B cell (primary cell): ENCODE data around the gene DYRK1A. TPM values are rescaled to one million over a fixed set of nuclear protein-coding genes. Genes with fewer than 3 reads are reported as not detected.

Experiments
- ATAC-seq: fragments of 200-7000 bp; cut with Tn5 transposase; one replicate; pipeline ENCODE4 v1.10.0; 2021; ENCODE audit warnings: low read depth, mild to moderate bottlenecking, moderate number of reproducible peaks, moderate library complexity
- CTCF ChIA-PET: fragments of 350-600 bp; sonication (Branson Sonifier 250); formaldehyde crosslinking; loops from one replicate; lab custom pipeline; 2021; ENCODE audit warnings: antibody characterized with exemption, inconsistent platforms; lab: Charles Lee
- POLR2A ChIA-PET: fragments of 350-600 bp; sonication (Branson Sonifier 250); formaldehyde crosslinking; loops from one replicate; lab custom pipeline; 2021; ENCODE audit warnings: antibody characterized with exemption; lab: Charles Lee
- DNase-seq: peaks from one replicate; pipeline ENCODE4 v3.0.0; 2013
- H2AFZ ChIP-seq: 2 replicates; pipeline ENCODE4 v1.6.1; 2012; ENCODE audit warnings: mild to moderate bottlenecking, low read depth, low read length; ENCODE audit not compliant: insufficient read depth, poor library complexity, severe bottlenecking
- H3K27ac ChIP-seq, 2 donors: 1 replicate in 1 of 2; 2 replicates in 1 of 2; pipeline ENCODE4 v1.5.1; 2012 to 2013; ENCODE audit warnings: low read length in 2 of 2, mild to moderate bottlenecking in 2 of 2, moderate library complexity in 1 of 2
- H3K27me3 ChIP-seq, 4 experiments: fragments of 200-600 bp in 1 of 4; sonication (generic) in 1 of 4; replicated peaks in 1 of 4; 1 replicate in 2 of 4; 2 replicates in 2 of 4; pipeline versions ENCODE4 v1.6.1 to v1.7.0; 2013 to 2016; ENCODE audit warnings: low read length in 3 of 4, mild to moderate bottlenecking in 2 of 4, mixed read lengths in 1 of 4, moderate library complexity in 1 of 4; ENCODE audit not compliant: insufficient read depth in 4 of 4, control insufficient read depth in 3 of 4; ENCODE audit errors: control extremely low read depth in 1 of 4
- H3K36me3 ChIP-seq, 2 experiments: replicated peaks in 1 of 2; 1 replicate in 1 of 2; 2 replicates in 1 of 2; pipeline versions ENCODE4 v1.6.1 to v1.7.1; 2013; ENCODE audit warnings: low read length in 1 of 2; ENCODE audit not compliant: insufficient read depth in 2 of 2, control insufficient read depth in 1 of 2; ENCODE audit errors: control extremely low read depth in 1 of 2, extremely low read depth in 1 of 2
- H3K4me1 ChIP-seq, 2 donors: fragments of 200-600 bp in 1 of 2; sonication (generic) in 1 of 2; 1 replicate in 1 of 2; 2 replicates in 1 of 2; pipeline versions ENCODE4 v1.5.1 to v1.6.1; 2013 to 2017; ENCODE audit warnings: low read length in 2 of 2; ENCODE audit not compliant: control insufficient read depth in 2 of 2, insufficient read depth in 2 of 2
- H3K4me2 ChIP-seq: replicated peaks from 2 replicates; pipeline ENCODE3; 2012; ENCODE audit warnings: mild to moderate bottlenecking, low read depth, low read length; ENCODE audit not compliant: poor library complexity, severe bottlenecking
- H3K4me3 ChIP-seq, 5 experiments: fragments of 200-600 bp in 1 of 5; sonication (generic) in 1 of 5; 1 replicate in 3 of 5; 2 replicates in 2 of 5; pipeline versions ENCODE4 v1.5.1 to v1.7.0; 2011 to 2016; ENCODE audit warnings: low read length in 4 of 5, mild to moderate bottlenecking in 4 of 5, low read depth in 2 of 5, control low read depth in 1 of 5, moderate library complexity in 1 of 5; ENCODE audit not compliant: insufficient read depth in 1 of 5; ENCODE audit errors: control extremely low read depth in 1 of 5, extremely low read depth in 1 of 5
- H3K79me2 ChIP-seq: fragments of 200-600 bp; sonication (generic); one replicate; pipeline ENCODE4 v1.6.0; 2016; ENCODE audit warnings: low read length; ENCODE audit not compliant: control insufficient read depth, insufficient read depth
- H3K9ac ChIP-seq: fragments of 200-600 bp; sonication (generic); 2 replicates; pipeline ENCODE4 v1.6.1; 2017; ENCODE audit warnings: mild to moderate bottlenecking, low read length, moderate library complexity
- H3K9me3 ChIP-seq, 3 donors: one replicate each; pipeline versions ENCODE4 v1.6.1 to v1.7.1; 2013; ENCODE audit warnings: low read length in 2 of 3; ENCODE audit not compliant: control insufficient read depth in 2 of 3, insufficient read depth in 1 of 3; ENCODE audit errors: control extremely low read depth in 1 of 3
- H4K20me1 ChIP-seq: 2 replicates; pipeline ENCODE4 v1.6.0; 2012; ENCODE audit warnings: mild to moderate bottlenecking, low read length; ENCODE audit not compliant: insufficient read depth, control insufficient read depth, poor library complexity, severe bottlenecking
- H3K27ac Mint-ChIP-seq: one replicate; pipeline ENCODE4 v1.8.0; 2021; ENCODE audit warnings: mixed read lengths
- H3K27me3 Mint-ChIP-seq: one replicate; pipeline ENCODE4 v1.8.0; 2021; ENCODE audit warnings: mixed read lengths
- H3K4me1 Mint-ChIP-seq: one replicate; pipeline ENCODE4 v1.8.0; 2021; ENCODE audit warnings: mixed read lengths
- H3K4me3 Mint-ChIP-seq: one replicate; pipeline ENCODE4 v1.8.0; 2021; ENCODE audit warnings: mixed read lengths
- H3K9me3 Mint-ChIP-seq: one replicate; pipeline ENCODE4 v1.8.0; 2022; ENCODE audit warnings: mixed read lengths; ENCODE audit not compliant: insufficient read depth
- EZH2 ChIP-seq: IDR thresholded peaks from 2 replicates; pipeline ENCODE4 v1.6.1; 2012; ENCODE audit warnings: borderline replicate concordance, low read depth, mild to moderate bottlenecking, moderate library complexity, low read length; ENCODE audit not compliant: insufficient read depth, poor library complexity, severe bottlenecking
- WGBS: methylation state at CpG from one replicate; pipeline ENCODE4 v1.1.5; 2013; ENCODE audit warnings: missing lambda C conversion rate; ENCODE audit not compliant: insufficient coverage; 5-methylcytosine and 5-hydroxymethylcytosine counted together
- intact Hi-C: fragments of 100-400 bp; cut with micrococcal nuclease; formaldehyde crosslinking; loops from one replicate; pipeline ENCODE4 v1.10.0; 2022
- polyA plus RNA-seq: library from polyadenylated mRNA; depleted of rRNA; stranded (reverse); fragments of >200 nt; gene quantifications from 2 replicates; pipeline ENCODE4 v1.2.3, GENCODE V29; 2012
- total RNA-seq, 2 donors: library from RNA; stranded (reverse); fragments of 120-200 nt in 1 of 2; gene quantifications; 1 replicate in 1 of 2; 2 replicates in 1 of 2; pipeline versions ENCODE4 v1.2.3 to v1.2.4, GENCODE V29; 2013 to 2022
- TF ChIP-seq, protein P1 (sequence below): fragments of 200-600 bp; IDR thresholded peaks from one replicate; pipeline ENCODE4 v1.8.0; 2022; ENCODE audit warnings: antibody characterized with exemption, mild to moderate bottlenecking

The DYRK1A gene
- total and polyA plus RNA-seq, 2 donors (not counting 1 experiment from before 2014, with no cell fraction given) = 46.6 to 147 TPM

DNA sequence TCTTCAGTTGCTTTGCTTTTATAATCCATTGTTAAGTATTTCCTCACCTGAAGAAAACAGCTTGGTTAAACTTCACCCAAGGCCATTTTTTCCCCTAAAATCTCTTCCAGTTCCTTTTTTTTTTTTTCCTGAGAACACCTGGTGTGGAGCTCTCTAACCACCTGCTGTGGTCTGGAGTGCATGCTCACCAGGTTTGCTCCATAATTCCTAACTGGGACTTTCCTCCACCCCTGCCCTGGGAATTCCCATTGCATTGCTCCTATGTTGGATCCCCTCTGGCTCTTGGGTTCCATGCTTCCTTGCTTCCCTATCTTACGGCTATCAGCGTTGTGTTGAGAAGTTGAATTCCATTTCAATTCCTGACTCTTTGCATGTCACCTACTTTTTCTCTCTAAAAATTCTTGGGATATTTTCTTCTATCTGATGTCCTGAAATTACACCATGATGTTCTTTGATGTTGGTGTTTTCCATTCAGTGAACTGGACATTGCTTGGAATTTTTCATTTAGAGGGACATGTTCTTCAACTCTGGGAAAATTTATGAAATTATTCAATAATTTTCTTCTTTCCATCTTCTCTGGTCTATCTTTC lies 19.6 kb upstream of the DYRK1A start:
- H3K4me2 ChIP-seq = no peak overlapping the region
- DNase-seq (no peak), ATAC-seq (no peak)
- no peaks in the 10 kb centered on the region for H3K36me3 ChIP-seq
- H3K9me3 Mint-ChIP-seq = peaks cover 11% of the 10 kb centered on the region
- no CpG with 5 or more reads among the region's 2 CpGs for WGBS
- no peaks in the 10 kb centered on the region for H4K20me1 ChIP-seq
- H3K27ac ChIP-seq = no peak overlapping the region
- H3K27ac Mint-ChIP-seq = no peak overlapping the region
- peaks cover 7 to 33% (median 25%) of the 10 kb centered on the region in 3 donors for H3K9me3 ChIP-seq
- ChIA-PET CTCF (no interaction called here), POLR2A (no interaction called here)
- H3K4me1 Mint-ChIP-seq = no peaks in the 10 kb centered on the region
- no peak for TF ChIP-seq EZH2
- TF ChIP-seq, protein P1, sequence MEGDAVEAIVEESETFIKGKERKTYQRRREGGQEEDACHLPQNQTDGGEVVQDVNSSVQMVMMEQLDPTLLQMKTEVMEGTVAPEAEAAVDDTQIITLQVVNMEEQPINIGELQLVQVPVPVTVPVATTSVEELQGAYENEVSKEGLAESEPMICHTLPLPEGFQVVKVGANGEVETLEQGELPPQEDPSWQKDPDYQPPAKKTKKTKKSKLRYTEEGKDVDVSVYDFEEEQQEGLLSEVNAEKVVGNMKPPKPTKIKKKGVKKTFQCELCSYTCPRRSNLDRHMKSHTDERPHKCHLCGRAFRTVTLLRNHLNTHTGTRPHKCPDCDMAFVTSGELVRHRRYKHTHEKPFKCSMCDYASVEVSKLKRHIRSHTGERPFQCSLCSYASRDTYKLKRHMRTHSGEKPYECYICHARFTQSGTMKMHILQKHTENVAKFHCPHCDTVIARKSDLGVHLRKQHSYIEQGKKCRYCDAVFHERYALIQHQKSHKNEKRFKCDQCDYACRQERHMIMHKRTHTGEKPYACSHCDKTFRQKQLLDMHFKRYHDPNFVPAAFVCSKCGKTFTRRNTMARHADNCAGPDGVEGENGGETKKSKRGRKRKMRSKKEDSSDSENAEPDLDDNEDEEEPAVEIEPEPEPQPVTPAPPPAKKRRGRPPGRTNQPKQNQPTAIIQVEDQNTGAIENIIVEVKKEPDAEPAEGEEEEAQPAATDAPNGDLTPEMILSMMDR = no peak
- no peaks in the 10 kb centered on the region for H3K27me3 ChIP-seq
- H3K79me2 ChIP-seq = no peaks in the 10 kb centered on the region
- no peaks in the 10 kb centered on the region for H3K4me1 ChIP-seq
- no peak overlapping the region for H3K9ac ChIP-seq
- H3K4me3 ChIP-seq = no peak overlapping the region
- no peaks in the 10 kb centered on the region for H3K27me3 Mint-ChIP-seq
- intact Hi-C loops = no loop called here
- H3K4me3 Mint-ChIP-seq = no peak overlapping the region
- H2AFZ ChIP-seq = no peak overlapping the region

DNA sequence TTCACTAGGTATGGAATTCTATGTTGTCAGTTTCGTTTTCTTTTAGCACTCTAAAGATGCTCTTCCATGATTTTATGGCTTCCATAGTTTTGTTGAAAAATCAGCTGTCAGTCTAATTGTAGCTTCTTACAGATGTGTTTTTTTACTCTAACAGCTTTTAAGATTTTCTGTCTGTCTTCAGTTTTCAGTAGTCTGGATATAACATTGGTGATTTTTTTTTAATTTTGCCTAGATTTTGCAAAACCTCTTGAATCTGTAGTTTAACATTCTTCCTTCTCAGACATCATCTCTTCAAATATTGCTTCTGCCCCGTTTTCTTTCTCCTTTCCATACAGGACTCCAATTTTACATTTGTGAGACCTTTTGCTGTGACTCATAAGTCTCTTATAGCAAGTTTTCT lies 17.9 kb upstream of the DYRK1A start:
- Mint-ChIP-seq H3K27me3 (peaks cover 7% of the 10 kb centered on the region), H3K4me1 (no peaks in the 10 kb centered on the region), H3K4me3 (no peak overlapping the region), H3K27ac (no peak overlapping the region), H3K9me3 (peaks cover 11% of the 10 kb centered on the region)
- Histone ChIP-seq H3K27me3 (no peaks in the 10 kb centered on the region), H3K79me2 (no peaks in the 10 kb centered on the region), H3K9me3 (peaks cover 7 to 33% (median 14%) of the 10 kb centered on the region in 3 donors), H3K27ac (no peak overlapping the region), H3K4me3 (no peak overlapping the region), H3K9ac (no peak overlapping the region), H4K20me1 (no peaks in the 10 kb centered on the region), H3K4me2 (no peak overlapping the region), H2AFZ (no peak overlapping the region), H3K4me1 (no peaks in the 10 kb centered on the region), H3K36me3 (no peaks in the 10 kb centered on the region)
- intact Hi-C loops = no loop called here
- no peak for ATAC-seq
- DNase-seq = no peak
- no CpG with 5 or more reads among the region's 2 CpGs for WGBS
- ChIA-PET CTCF (interaction anchor here (0.6 kb wide), 1 partner anchor 1996 kb away, joined by 3 read pairs; no protein-coding TSS in a partner anchor), POLR2A (no interaction called here)
- TF ChIP-seq, protein P1 = no peak
- TF ChIP-seq EZH2 = no peak
